Stimulated activated naive B cell treated with anti-CD40 and anti-IgM and Interleukin-4, amounts not matched to agents 10 μg/mL and 1 μg/mL and 100 μg/mL, for 72 hours (primary cell): ENCODE results near the gene SBF2.

Experiments
- ATAC-seq, 2 donors: fragments of 150-1000 bp; cut with Tn5 transposase; replicated peaks; 2 replicates each; pipeline ENCODE4 v1.10.0; 2021; ENCODE audit warnings: moderate library complexity in 1 of 2
- DNase-seq: peaks from one replicate; pipeline ENCODE4 v3.0.0; 2021
- H3K27ac Mint-ChIP-seq: one replicate; pipeline ENCODE4 v1.8.0; 2022; ENCODE audit warnings: mild to moderate bottlenecking, mixed read lengths
- H3K27me3 Mint-ChIP-seq, 2 donors: one replicate each; pipeline ENCODE4 v1.8.0; 2022; ENCODE audit warnings: mixed read lengths in 2 of 2
- H3K36me3 Mint-ChIP-seq, 2 donors: one replicate each; pipeline ENCODE4 v1.8.0; 2022; ENCODE audit warnings: mixed read lengths in 2 of 2, mild to moderate bottlenecking in 1 of 2
- H3K4me1 Mint-ChIP-seq, 2 donors: one replicate each; pipeline ENCODE4 v1.8.0; 2022; ENCODE audit warnings: mixed read lengths in 2 of 2, mild to moderate bottlenecking in 1 of 2
- H3K4me3 Mint-ChIP-seq, 2 donors: one replicate each; pipeline ENCODE4 v1.8.0; 2022; ENCODE audit warnings: mild to moderate bottlenecking in 2 of 2, mixed read lengths in 2 of 2, moderate library complexity in 1 of 2
- H3K9me3 Mint-ChIP-seq, 2 donors: one replicate each; pipeline ENCODE4 v1.8.0; 2022; ENCODE audit warnings: mixed read lengths in 2 of 2, mild to moderate bottlenecking in 1 of 2

Gene SBF2

DNA sequence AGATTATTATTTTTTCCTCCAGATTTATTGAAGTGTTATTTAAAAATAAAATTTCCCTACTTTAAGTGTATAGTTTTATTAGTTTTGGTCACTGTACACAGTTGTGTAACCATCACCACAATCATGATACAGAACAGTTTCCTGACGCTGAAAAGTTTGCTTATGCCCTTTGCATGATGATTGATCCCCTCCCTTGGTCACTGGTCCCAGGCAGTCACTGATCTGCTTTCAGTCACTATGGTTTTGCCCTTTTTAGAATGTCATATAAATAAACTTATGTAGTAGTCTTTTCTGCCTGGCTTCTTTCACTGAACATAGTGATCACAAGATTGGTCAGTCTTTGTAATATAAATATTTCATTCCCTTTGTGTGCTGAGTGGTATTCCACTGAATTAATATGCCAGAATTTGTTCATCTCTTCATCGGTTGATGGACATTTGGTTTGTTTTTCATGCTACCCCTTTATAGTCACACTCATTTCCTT lies 489.6 kb downstream of the SBF2 start:
- Mint-ChIP-seq H3K4me3 (no peak overlapping the region), H3K4me1 (peaks cover 0 to 12% of the 10 kb centered on the region in 2 donors), H3K36me3 (peaks cover 25 to 28% of the 10 kb centered on the region in 2 donors), H3K27me3 (no peaks in the 10 kb centered on the region), H3K27ac (peak overlapping the region; percentile 59), H3K9me3 (no peaks in the 10 kb centered on the region)
- ATAC-seq = no peak
- no peak for DNase-seq

GRCh38 chr11:9803685-9804418 lies 490.2 kb downstream of the SBF2 start:
- ATAC-seq = no peak
- H3K36me3 Mint-ChIP-seq = peaks cover 25 to 28% of the 10 kb centered on the region in 2 donors
- H3K27ac Mint-ChIP-seq = no peak overlapping the region
- no peaks in the 10 kb centered on the region for H3K27me3 Mint-ChIP-seq
- no peaks in the 10 kb centered on the region for H3K9me3 Mint-ChIP-seq
- H3K4me3 Mint-ChIP-seq = no peak overlapping the region
- peaks cover 0 to 12% of the 10 kb centered on the region in 2 donors for H3K4me1 Mint-ChIP-seq
- DNase-seq = no peak

GRCh38 chr11:9802291-9802861 lies 491.6 kb downstream of the SBF2 start:
- peaks cover 19 to 23% of the 10 kb centered on the region in 2 donors for H3K36me3 Mint-ChIP-seq
- no peaks in the 10 kb centered on the region for H3K9me3 Mint-ChIP-seq
- no peaks in the 10 kb centered on the region for H3K27me3 Mint-ChIP-seq
- H3K4me1 Mint-ChIP-seq = peaks cover 0 to 12% of the 10 kb centered on the region in 2 donors
- H3K27ac Mint-ChIP-seq = no peak overlapping the region
- no peak overlapping the region for H3K4me3 Mint-ChIP-seq
- DNase-seq = no peak
- no peak for ATAC-seq

DNA sequence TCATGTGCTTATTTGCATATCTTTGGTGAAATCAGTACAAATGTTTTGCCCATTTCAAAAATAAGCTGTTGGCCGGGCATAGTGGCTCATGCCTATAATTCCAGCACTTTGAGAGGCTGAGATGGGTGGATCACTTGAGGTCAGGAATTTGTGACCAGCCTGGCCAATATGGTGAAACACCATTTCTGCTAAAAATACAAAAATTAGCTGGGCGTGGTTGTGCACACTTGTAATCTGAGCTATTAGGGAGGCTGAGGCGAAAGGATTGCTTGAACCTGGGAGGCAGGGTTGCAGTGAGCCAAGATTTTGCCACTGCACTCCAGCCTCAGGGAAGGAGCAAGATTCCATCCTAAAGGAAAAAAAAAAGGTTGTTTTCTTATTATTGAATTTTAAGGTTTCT lies 494.1 kb downstream of the SBF2 start:
- Mint-ChIP-seq H3K4me1 (peaks cover 0 to 11% of the 10 kb centered on the region in 2 donors), H3K9me3 (no peaks in the 10 kb centered on the region), H3K36me3 (peaks cover 12 to 14% of the 10 kb centered on the region in 2 donors), H3K4me3 (no peak overlapping the region), H3K27ac (no peak overlapping the region), H3K27me3 (no peaks in the 10 kb centered on the region)
- ATAC-seq (no peak), DNase-seq (no peak)

- ATAC-seq (no peak), DNase-seq (no peak)
- Mint-ChIP-seq H3K4me1 (no peaks in the 10 kb centered on the region), H3K27ac (no peak overlapping the region), H3K36me3 (peaks cover 11 to 14% of the 10 kb centered on the region in 2 donors), H3K9me3 (no peaks in the 10 kb centered on the region), H3K4me3 (no peak overlapping the region), H3K27me3 (no peaks in the 10 kb centered on the region)
Observed at GRCh38 chr11:9797300-9797699, 496.7 kb downstream of the SBF2 start.

DNA sequence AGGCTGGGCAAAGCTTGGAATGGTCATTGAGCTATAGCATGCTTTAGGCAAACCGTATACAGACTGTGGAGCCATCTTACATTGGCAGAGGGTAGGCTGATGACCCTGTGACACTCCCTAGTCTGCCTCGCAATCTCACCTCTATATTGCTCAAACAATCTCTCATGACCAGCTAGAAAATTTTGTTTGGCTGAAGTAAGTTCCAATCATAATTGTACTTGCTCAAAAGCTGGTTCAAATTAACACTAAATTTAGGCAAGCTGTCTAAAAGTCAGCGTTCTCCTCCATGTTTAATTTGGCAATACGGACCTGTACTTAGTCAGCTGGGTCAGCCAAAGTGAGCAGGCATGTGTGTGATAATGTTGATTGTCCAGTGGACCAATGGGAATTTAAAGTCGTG lies 497.2 kb downstream of the SBF2 start:
- no peak overlapping the region for H3K27ac Mint-ChIP-seq
- no peak for ATAC-seq
- DNase-seq = no peak
- H3K27me3 Mint-ChIP-seq = no peaks in the 10 kb centered on the region
- peaks cover 11 to 14% of the 10 kb centered on the region in 2 donors for H3K36me3 Mint-ChIP-seq
- H3K4me3 Mint-ChIP-seq = no peak overlapping the region
- H3K9me3 Mint-ChIP-seq = no peaks in the 10 kb centered on the region
- no peaks in the 10 kb centered on the region for H3K4me1 Mint-ChIP-seq

DNA sequence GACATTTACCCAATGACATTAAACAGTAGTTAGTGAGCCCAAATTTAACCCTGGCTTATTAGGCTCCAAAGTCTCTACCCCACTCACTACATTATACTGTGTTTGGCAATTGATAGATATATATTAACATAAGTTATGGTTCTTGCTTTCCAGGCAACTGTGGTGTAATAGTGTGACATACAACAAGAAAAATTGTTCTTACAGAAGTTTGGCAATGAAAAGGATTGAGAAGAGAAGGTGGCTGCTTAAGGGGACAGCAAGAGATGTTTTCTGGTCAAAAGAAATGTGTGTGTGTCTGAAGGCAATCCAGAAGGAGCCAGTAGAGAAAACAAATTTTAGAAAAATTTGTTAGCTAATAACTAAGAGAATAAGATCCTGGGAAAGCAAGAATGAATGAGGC lies 497.8 kb downstream of the SBF2 start:
- ATAC-seq (no peak), DNase-seq (no peak)
- Mint-ChIP-seq H3K36me3 (peaks cover 11 to 14% of the 10 kb centered on the region in 2 donors), H3K4me3 (no peak overlapping the region), H3K27me3 (no peaks in the 10 kb centered on the region), H3K4me1 (no peaks in the 10 kb centered on the region), H3K27ac (no peak overlapping the region), H3K9me3 (no peaks in the 10 kb centered on the region)

- ATAC-seq = no peak
- H3K4me1 Mint-ChIP-seq = peaks cover 14 to 36% of the 10 kb centered on the region in 2 donors
- H3K27me3 Mint-ChIP-seq = no peaks in the 10 kb centered on the region
Observed at GRCh38 chr11:9790703-9791102, 503.3 kb downstream of the SBF2 start.

DNA sequence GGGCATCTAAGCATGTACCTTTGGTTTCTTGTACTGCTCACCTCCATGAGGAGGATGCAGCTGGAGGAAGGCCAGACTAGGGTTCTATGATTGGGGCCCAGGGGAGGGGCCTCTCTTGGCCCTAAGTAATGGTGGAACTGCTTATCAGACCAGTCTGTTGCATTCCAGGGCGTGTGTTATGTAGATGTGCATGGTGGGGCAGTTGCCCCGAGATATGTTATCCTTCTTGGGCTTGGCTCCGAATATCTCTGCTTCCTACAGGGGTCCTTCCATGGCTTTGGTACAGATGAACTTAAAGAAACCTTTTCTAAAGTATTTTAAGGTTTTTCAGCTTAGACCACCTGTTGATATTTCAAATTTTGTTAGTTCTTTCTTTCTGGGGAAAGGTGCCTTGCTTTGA lies 504.1 kb downstream of the SBF2 start:
- Mint-ChIP-seq H3K27ac (no peak overlapping the region), H3K27me3 (no peaks in the 10 kb centered on the region), H3K4me3 (no peak overlapping the region), H3K36me3 (peaks cover 19 to 29% of the 10 kb centered on the region in 2 donors), H3K9me3 (no peaks in the 10 kb centered on the region), H3K4me1 (peaks cover 14 to 36% of the 10 kb centered on the region in 2 donors)
- ATAC-seq (no peak), DNase-seq (no peak)

More at GRCh38 chr11:9790703-9791102, 503.3 kb downstream of the SBF2 start:
- H3K4me3 Mint-ChIP-seq = no peak overlapping the region
- no peaks in the 10 kb centered on the region for H3K9me3 Mint-ChIP-seq
- H3K36me3 Mint-ChIP-seq = peaks cover 19 to 31% of the 10 kb centered on the region in 2 donors
- DNase-seq = no peak
- H3K27ac Mint-ChIP-seq = no peak overlapping the region

DNA sequence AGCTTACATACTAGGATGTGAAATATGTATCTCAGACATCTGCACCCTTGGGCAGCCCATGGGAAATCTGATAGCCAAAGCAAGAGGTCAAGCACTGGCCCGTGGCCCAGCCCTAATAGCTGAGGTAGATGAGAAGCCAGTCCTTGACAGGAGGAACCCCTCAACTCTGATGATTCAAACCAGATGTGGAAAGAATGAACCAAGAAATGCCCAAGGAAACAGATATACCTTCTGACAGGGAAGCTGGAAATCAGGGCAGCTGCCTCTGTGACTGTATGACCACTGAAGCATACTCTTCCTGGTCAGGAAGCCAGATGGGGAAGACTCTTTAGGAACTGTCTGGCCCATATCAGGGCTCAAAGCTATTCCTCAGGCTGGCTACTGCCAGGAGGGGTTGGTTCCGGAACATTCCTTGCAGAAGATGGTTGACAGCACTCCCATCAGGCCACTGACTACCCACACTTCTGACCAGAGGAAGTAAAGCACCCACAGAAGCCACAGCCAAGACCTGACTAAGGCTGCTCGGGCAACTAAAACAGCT lies 506.0 kb downstream of the SBF2 start:
- Mint-ChIP-seq H3K36me3 (peaks cover 14 to 25% of the 10 kb centered on the region in 2 donors), H3K27me3 (no peaks in the 10 kb centered on the region), H3K27ac (peak overlapping the region; percentile 60), H3K4me3 (no peak overlapping the region), H3K9me3 (no peaks in the 10 kb centered on the region), H3K4me1 (peaks cover 20 to 43% of the 10 kb centered on the region in 2 donors)
- DNase-seq (no peak), ATAC-seq (peak; percentile 34 to 40)

- peak; percentile 39 for DNase-seq
- peak; percentile 91 to 93 for ATAC-seq
- H3K27ac Mint-ChIP-seq = peak overlapping the region; percentile 60
- no peak overlapping the region for H3K4me3 Mint-ChIP-seq
- H3K36me3 Mint-ChIP-seq = peaks cover 14 to 25% of the 10 kb centered on the region in 2 donors
- peaks cover 20 to 43% of the 10 kb centered on the region in 2 donors for H3K4me1 Mint-ChIP-seq
- H3K9me3 Mint-ChIP-seq = no peaks in the 10 kb centered on the region
- no peaks in the 10 kb centered on the region for H3K27me3 Mint-ChIP-seq
Observed at GRCh38 chr11:9787260-9787659, 506.8 kb downstream of the SBF2 start.

GRCh38 chr11:9784602-9785315 lies 509.3 kb downstream of the SBF2 start:
- H3K27ac Mint-ChIP-seq = no peak overlapping the region
- no peak for DNase-seq
- ATAC-seq = no peak
- no peaks in the 10 kb centered on the region for H3K27me3 Mint-ChIP-seq
- no peak overlapping the region for H3K4me3 Mint-ChIP-seq
- peaks cover 26 to 41% of the 10 kb centered on the region in 2 donors for H3K36me3 Mint-ChIP-seq
- H3K4me1 Mint-ChIP-seq = peaks cover 25 to 55% of the 10 kb centered on the region in 2 donors
- H3K9me3 Mint-ChIP-seq = no peaks in the 10 kb centered on the region

- Mint-ChIP-seq H3K27ac (no peak overlapping the region), H3K36me3 (peaks cover 24 to 40% of the 10 kb centered on the region in 2 donors)
Observed at GRCh38 chr11:9783986-9784385, 510.0 kb downstream of the SBF2 start.

GRCh38 chr11:9780929-9781328 lies 513.1 kb downstream of the SBF2 start:
- Mint-ChIP-seq H3K4me3 (no peak overlapping the region), H3K4me1 (peaks cover 11 to 23% of the 10 kb centered on the region in 2 donors), H3K27me3 (no peaks in the 10 kb centered on the region), H3K36me3 (peaks cover 14 to 22% of the 10 kb centered on the region in 2 donors), H3K9me3 (no peaks in the 10 kb centered on the region), H3K27ac (no peak overlapping the region)
- DNase-seq = no peak
- peak; percentile 52 to 54 for ATAC-seq

More at GRCh38 chr11:9783986-9784385, 510.0 kb downstream of the SBF2 start:
- Mint-ChIP-seq H3K27me3 (no peaks in the 10 kb centered on the region), H3K4me3 (no peak overlapping the region), H3K4me1 (peaks cover 25 to 49% of the 10 kb centered on the region in 2 donors), H3K9me3 (no peaks in the 10 kb centered on the region)
- no peak for ATAC-seq
- no peak for DNase-seq
